ENCODE results near the gene ARVCF. TPM values are rescaled to one million over a fixed set of nuclear protein-coding genes. Genes with fewer than 3 reads are reported as not detected.

The ARVCF gene
- total RNA-seq, 1 donor from 2014 or later = 1.7 TPM

Other genes with a start within 250 kb of the ARVCF start
- gene GNB1L, start 161.9 kb downstream of the ARVCF start, total RNA-seq = 9.9 and 10.5 TPM in 2 replicates
- 14.8 and 16.7 TPM in 2 replicates for gene RTL10, start 161.9 kb downstream of the ARVCF start, total RNA-seq
- gene COMT, start 75.1 kb downstream of the ARVCF start, total RNA-seq = 87.3 and 94.3 TPM in 2 replicates
- gene TXNRD2, start 75.0 kb downstream of the ARVCF start, total RNA-seq = 19.7 and 24.4 TPM in 2 replicates
- gene TANGO2, start 4.3 kb upstream of the ARVCF start, total RNA-seq = 48.7 and 49.9 TPM in 2 replicates
- gene DGCR8, start 63.4 kb upstream of the ARVCF start, total RNA-seq = 63.2 and 66.1 TPM in 2 replicates
- 233 and 242 TPM in 2 replicates for gene RANBP1, start 99.3 kb upstream of the ARVCF start, total RNA-seq
- 111 and 113 TPM in 2 replicates for gene TRMT2A, start 100.4 kb upstream of the ARVCF start, total RNA-seq
- 55.2 and 61.8 TPM in 2 replicates for gene ZDHHC8, start 115.0 kb upstream of the ARVCF start, total RNA-seq
- 0.41 TPM in 1 of 2 replicates, not detected in the other for gene CCDC188, start 134.2 kb upstream of the ARVCF start, total RNA-seq

Data from T-helper 1 cell treated with Interleukin-12 subunit alpha and Interleukin-12 subunit beta and Interleukin-4 antibody, amounts not matched to agents 30 ng/mL and 1 ng/mL, for 36 hours (primary cell).